ENCODE data around the gene PATZ1.

Gene PATZ1

GRCh38 chr22:31313366-31314147, 32.6 kb downstream of the PATZ1 start:
- peak; percentile 11 to 75 for DNase-seq

- no peak for DNase-seq
Observed at GRCh38 chr22:31308181-31308580, 38.0 kb downstream of the PATZ1 start.

GRCh38 chr22:31305194-31305593, 41.0 kb downstream of the PATZ1 start:
- no peak for DNase-seq

GRCh38 chr22:31302537-31302936, 43.6 kb downstream of the PATZ1 start:
- no peak for DNase-seq

GRCh38 chr22:31302006-31302405, 44.1 kb downstream of the PATZ1 start:
- no peak for DNase-seq

GRCh38 chr22:31300896-31301295, 45.2 kb downstream of the PATZ1 start:
- DNase-seq = no peak

GRCh38 chr22:31295831-31296657, 50.1 kb downstream of the PATZ1 start:
- peak; percentile 79 to 85 for DNase-seq

- peak in 1 of 2 donors; percentile 33 for DNase-seq
Observed at GRCh38 chr22:31295360-31295759, 50.8 kb downstream of the PATZ1 start.

- DNase-seq = peak; percentile 66 to 78
Observed at GRCh38 chr22:31292236-31292989, 53.7 kb downstream of the PATZ1 start, which contains the start of gene PIK3IP1. PIK3IP1 (minus strand) TSS chr22:31292488; CDS start chr22:31292344, 144 bp downstream.

- DNase-seq = no peak
Observed at GRCh38 chr22:31291481-31292235, 54.5 kb downstream of the PATZ1 start.

GRCh38 chr22:31290494-31291471, 55.4 kb downstream of the PATZ1 start:
- peak; percentile 86 to 89 for DNase-seq

- no peak for DNase-seq
Observed at GRCh38 chr22:31289344-31289743, 56.8 kb downstream of the PATZ1 start.

- DNase-seq = peak in 1 of 2 donors; percentile 46
Observed at GRCh38 chr22:31288496-31289240, 57.5 kb downstream of the PATZ1 start.

- no peak for DNase-seq
Observed at GRCh38 chr22:31287818-31288495, 58.2 kb downstream of the PATZ1 start.

GRCh38 chr22:31286360-31287255, 59.5 kb downstream of the PATZ1 start:
- peak; percentile 53 to 72 for DNase-seq

- DNase-seq = no peak
Observed at GRCh38 chr22:31284281-31285155, 61.6 kb downstream of the PATZ1 start.

- DNase-seq = no peak
Observed at GRCh38 chr22:31282748-31283468, 63.2 kb downstream of the PATZ1 start.
